ENCODE measurements around the gene PEX26.

GRCh38 chr22:18059094-18059417, 18.7 kb upstream of the PEX26 start:
- TF ChIP-seq CTCF (IDR thresholded peaks at IDR 0.05), result no peak
- TF ChIP-seq POLR2AphosphoS5 (IDR thresholded peaks at IDR 0.05), result no peak
- TF ChIP-seq POLR2A (IDR thresholded peaks at IDR 0.05), result no peak
